Retinal pigment epithelial cell (primary cell): ENCODE data around the gene USP11.

Experiments
- DNase-seq: peaks from one replicate; pipeline ENCODE4 v3.0.0-alpha.2; 2010; ENCODE audit warnings: low read depth
- H3K4me3 ChIP-seq: 2 replicates; pipeline ENCODE4 v1.5.1; 2011; ENCODE audit warnings: mild to moderate bottlenecking, low read length, control low read depth, moderate library complexity
- TF ChIP-seq, protein P1 (sequence below): conservative IDR thresholded peaks from 2 replicates; pipeline ENCODE4 v1.5.1; 2011; ENCODE audit warnings: low read depth, low read length, control low read depth, inconsistent platforms

The USP11 gene

DNA sequence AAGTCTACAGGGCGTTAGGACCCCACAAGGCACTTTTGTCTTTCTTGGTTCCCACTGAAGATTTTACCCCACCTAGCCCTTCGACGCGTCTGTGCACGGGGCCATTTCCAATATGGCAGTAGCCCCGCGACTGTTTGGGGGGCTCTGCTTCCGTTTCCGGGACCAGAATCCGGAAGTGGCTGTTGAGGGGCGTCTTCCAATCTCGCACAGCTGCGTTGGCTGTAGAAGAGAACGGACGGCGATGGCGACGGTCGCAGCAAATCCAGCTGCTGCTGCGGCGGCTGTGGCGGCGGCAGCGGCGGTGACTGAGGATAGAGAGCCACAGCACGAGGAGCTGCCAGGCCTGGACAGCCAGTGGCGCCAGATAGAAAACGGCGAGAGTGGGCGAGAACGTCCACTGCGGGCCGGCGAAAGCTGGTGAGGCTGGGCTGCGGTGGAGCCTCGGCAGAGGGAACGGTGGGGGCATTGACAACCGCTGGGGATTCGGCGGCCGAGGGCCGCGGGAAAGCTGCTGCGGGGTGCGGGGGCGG lies at the start of gene USP11:
Gene USP11, plus strand, starts transcription at position 207 of the 530 bp plus-strand sequence. Its CDS starts 35 bp downstream, at position 242.
- TF ChIP-seq, protein P1, sequence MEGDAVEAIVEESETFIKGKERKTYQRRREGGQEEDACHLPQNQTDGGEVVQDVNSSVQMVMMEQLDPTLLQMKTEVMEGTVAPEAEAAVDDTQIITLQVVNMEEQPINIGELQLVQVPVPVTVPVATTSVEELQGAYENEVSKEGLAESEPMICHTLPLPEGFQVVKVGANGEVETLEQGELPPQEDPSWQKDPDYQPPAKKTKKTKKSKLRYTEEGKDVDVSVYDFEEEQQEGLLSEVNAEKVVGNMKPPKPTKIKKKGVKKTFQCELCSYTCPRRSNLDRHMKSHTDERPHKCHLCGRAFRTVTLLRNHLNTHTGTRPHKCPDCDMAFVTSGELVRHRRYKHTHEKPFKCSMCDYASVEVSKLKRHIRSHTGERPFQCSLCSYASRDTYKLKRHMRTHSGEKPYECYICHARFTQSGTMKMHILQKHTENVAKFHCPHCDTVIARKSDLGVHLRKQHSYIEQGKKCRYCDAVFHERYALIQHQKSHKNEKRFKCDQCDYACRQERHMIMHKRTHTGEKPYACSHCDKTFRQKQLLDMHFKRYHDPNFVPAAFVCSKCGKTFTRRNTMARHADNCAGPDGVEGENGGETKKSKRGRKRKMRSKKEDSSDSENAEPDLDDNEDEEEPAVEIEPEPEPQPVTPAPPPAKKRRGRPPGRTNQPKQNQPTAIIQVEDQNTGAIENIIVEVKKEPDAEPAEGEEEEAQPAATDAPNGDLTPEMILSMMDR = no peak
- DNase-seq = no peak
- peak within 1 kb of the TSS; percentile 72 for H3K4me3 ChIP-seq

DNA sequence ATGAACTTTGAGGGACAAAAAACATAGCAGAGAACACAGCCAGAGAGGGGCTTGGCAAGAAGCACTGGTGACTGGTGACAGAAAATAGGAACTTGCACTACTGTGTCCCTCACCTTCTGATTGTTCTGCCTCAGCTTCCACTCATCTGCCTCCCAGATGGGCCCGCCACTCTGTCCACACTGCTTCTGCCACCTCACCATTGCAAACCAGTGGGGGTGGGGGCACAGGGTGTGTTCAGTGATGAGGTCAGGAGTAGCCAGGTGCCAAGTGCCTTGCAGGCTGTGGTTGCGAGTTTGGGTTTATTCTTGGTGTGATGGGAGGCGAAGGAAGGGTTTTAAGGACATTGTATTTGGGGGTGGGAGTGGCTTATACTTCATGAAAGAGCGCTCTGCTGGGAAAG lies 48.3 kb upstream of the USP11 start:
- no peak for DNase-seq
- H3K4me3 ChIP-seq = no peak overlapping the region
- TF ChIP-seq, protein P1 = no peak

DNA sequence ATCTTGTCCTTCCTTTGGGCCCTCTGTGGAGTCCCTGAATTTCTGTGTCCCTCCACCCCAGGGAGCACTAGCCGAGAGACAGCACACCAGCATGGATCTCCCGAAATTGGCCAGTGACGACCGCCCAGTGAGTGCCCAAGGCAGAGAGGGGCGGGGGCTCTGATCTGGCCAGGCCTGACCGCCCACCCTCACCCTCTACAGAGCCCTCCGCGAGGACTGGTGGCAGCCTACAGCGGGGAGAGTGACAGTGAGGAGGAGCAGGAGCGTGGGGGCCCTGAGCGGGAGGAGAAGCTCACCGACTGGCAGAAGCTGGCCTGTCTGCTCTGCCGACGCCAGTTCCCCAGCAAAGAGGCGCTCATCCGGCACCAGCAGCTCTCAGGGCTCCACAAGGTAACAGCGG lies 47.6 kb upstream of the USP11 start:
- no peak for DNase-seq
- TF ChIP-seq, protein P1 = no peak
- no peak overlapping the region for H3K4me3 ChIP-seq

DNA sequence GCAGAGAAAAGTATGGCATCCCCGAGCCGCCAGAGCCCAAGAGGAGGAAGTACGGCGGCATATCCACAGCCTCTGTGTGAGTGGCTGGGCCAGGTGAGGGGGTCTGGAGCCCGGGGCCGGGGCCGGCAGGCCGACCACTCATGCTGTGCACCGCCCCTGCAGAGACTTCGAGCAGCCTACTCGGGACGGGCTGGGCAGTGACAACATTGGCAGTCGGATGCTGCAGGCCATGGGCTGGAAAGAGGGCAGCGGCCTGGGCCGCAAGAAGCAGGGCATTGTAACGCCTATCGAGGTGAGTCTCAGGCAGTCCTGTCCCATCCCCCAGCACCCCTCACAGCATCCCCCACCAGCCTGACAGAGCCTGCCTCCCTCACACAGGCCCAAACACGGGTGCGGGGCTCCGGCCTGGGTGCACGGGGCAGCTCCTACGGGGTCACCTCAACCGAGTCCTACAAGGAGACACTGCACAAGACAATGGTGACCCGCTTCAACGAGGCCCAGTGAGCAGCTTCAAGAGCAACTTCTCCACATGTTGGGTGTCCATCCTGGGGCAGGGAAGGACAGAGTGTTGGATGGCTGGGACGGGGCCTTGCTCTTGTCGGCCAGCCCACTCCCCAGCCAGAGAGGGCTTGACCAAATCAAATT lies 46.6 kb upstream of the USP11 start:
- TF ChIP-seq, protein P1 = no peak
- no peak for DNase-seq
- H3K4me3 ChIP-seq = no peak overlapping the region

DNA sequence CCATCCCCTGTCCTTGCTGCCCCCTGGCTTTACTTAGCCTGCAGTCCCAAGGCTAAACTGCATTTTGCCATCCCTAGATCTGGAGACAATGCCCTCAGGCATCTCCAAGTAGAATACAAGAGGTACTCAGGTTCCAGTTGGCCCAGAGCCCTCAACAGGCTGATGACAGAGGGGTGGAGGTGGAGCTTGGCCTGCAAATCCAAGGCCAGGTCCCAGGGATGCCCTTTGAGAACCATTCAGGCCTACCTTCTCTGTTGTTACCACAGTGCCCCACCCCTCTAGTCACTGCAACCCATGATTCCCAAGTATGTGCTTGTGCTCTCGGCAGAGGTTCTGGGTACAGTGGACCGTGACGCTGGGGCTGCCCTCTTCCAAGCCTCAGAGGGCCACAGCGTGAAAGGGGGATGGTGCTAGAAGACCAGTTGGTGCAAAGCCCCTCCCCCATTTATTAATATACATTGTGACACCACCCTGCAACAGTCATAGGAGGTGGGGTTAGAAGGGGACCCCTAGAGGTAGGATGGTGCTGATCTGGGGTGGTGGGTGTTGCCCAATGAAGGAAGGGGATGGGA lies 45.6 kb upstream of the USP11 start:
- TF ChIP-seq, protein P1 = no peak
- no peak for DNase-seq
- H3K4me3 ChIP-seq = no peak overlapping the region

DNA sequence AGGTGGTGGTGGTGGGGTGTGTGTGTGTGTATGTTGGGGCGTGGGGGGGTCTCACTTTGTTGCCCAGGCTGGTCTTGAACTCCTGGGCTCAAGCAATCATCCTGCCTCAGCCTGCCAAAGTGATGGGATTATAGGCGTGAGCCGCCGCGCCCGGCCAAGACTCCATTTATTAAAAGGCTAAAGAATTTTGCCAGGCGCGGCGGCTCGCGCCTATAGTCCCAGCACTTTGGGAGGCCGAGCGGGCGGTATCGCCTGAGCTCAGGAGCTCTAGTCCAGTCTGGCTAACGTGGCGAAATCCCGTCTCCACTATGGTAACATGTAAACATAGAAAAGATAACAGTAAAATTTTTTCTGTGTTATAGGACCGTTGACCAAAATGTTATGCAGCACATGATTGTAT lies 42.9 kb upstream of the USP11 start:
- H3K4me3 ChIP-seq = no peak overlapping the region
- DNase-seq = no peak
- TF ChIP-seq, protein P1 = no peak
